SU-DHL-6 (cell line): ENCODE results near the gene SLC30A3.

ENCODE experiments used
- H2AFZ ChIP-seq: fragments of 200-600 bp; sonication (generic); 2 replicates; pipeline ENCODE4 v1.6.1; 2014; ENCODE audit warnings: low read depth, mild to moderate bottlenecking, moderate library complexity, mixed read lengths, antibody characterized with exemption, low read length; ENCODE audit not compliant: severe bottlenecking
- H3F3A ChIP-seq: fragments of 200-600 bp; shearing (Covaris generic); 2 replicates; pipeline ENCODE4 v1.6.0; 2016; ENCODE audit warnings: antibody characterized with exemption, mild to moderate bottlenecking; ENCODE audit not compliant: insufficient read depth
- H3K27ac ChIP-seq: fragments of 200-600 bp; sonication (generic); 2 replicates; pipeline ENCODE4 v1.5.1; 2016; ENCODE audit warnings: low read depth, mild to moderate bottlenecking, low read length, moderate library complexity, mixed read lengths
- H3K27me3 ChIP-seq: fragments of 200-600 bp; sonication (generic), shearing (Covaris generic); 2 replicates; pipeline ENCODE4 v1.6.0; 2014; ENCODE audit warnings: mild to moderate bottlenecking, low read length
- H3K36me3 ChIP-seq: fragments of 200-600 bp; sonication (generic); 2 replicates; pipeline ENCODE4 v1.6.1; 2014; ENCODE audit warnings: mild to moderate bottlenecking, low read length, mixed read lengths
- H3K4me2 ChIP-seq: fragments of 300-600, 200-600 bp; shearing (Covaris generic), sonication (generic); 2 replicates; pipeline ENCODE4 v1.6.0; 2014; ENCODE audit warnings: low read length, low read depth, mild to moderate bottlenecking; ENCODE audit not compliant: poor library complexity, severe bottlenecking
- H3K4me3 ChIP-seq: fragments of 200-600 bp; sonication (generic); 2 replicates; pipeline ENCODE4 v1.5.1; 2014; ENCODE audit warnings: antibody characterized with exemption, low read length, mild to moderate bottlenecking, mixed read lengths; ENCODE audit not compliant: insufficient read depth, poor library complexity, severe bottlenecking
- H3K79me2 ChIP-seq: fragments of 200-600 bp; sonication (generic); 2 replicates; pipeline ENCODE4 v1.6.1; 2014; ENCODE audit warnings: mild to moderate bottlenecking, low read length, moderate library complexity; ENCODE audit not compliant: insufficient read depth
- H3K9ac ChIP-seq: fragments of 200-600 bp; sonication (generic); 2 replicates; pipeline ENCODE4 v1.7.0; 2014; ENCODE audit warnings: mild to moderate bottlenecking, low read length
- H3K9me2 ChIP-seq: fragments of 200-600 bp; sonication (generic); replicated peaks from 2 replicates; pipeline ENCODE4 v1.6.1; 2014; ENCODE audit warnings: low read length; ENCODE audit not compliant: insufficient read depth
- H3K9me3 ChIP-seq: fragments of 200-600 bp; sonication (generic); 2 replicates; pipeline ENCODE4 v1.6.1; 2014; ENCODE audit warnings: low read length, mixed read lengths; ENCODE audit not compliant: insufficient read depth
- H4K20me1 ChIP-seq: fragments of 200-600 bp; sonication (generic); 2 replicates; pipeline ENCODE4 v1.6.1; 2014; ENCODE audit warnings: low read depth, mild to moderate bottlenecking, antibody characterized with exemption, low read length, moderate library complexity, mixed read lengths
- EZH2phosphoT487 ChIP-seq: fragments of 200-600 bp; sonication (generic), shearing (Covaris generic); conservative IDR thresholded peaks from 2 replicates; pipeline ENCODE4 v1.6.1; 2018; ENCODE audit warnings: mild to moderate bottlenecking, antibody characterized with exemption, low read length, moderate library complexity, mixed read lengths
- TF ChIP-seq, protein P1 (sequence below): fragments of 200-600 bp; sonication (generic); IDR thresholded peaks from one replicate; pipeline ENCODE4 v1.5.1; 2017; ENCODE audit warnings: antibody characterized with exemption, mild to moderate bottlenecking, low read length, moderate library complexity; ENCODE audit not compliant: insufficient read depth, poor library complexity, severe bottlenecking

The SLC30A3 gene

DNA sequence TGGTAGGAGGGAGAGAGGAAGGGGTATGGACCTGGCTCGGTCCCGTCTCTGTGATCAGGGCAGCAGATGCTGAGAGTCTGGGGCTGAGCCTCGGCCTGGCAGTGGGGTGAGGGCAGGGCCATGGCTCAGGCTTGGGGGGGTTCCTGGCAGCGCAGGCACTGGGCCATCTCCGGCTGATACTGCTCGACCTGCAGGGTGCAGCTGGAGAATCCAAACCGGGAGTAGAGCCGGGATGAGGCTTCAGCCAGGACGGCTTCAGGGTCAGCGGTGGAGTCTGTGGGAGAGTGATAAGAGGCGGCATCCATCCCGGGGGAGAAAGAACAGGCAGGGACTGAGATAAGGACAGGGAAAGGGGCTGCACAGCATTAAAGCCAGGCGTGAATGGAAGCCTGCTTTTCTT, 7.7 kb downstream of the SLC30A3 start:
- Histone ChIP-seq H4K20me1 (no peaks in the 10 kb centered on the region), H3K4me2 (no peak overlapping the region), H3K9me3 (no peaks in the 10 kb centered on the region), H3K4me3 (no peak overlapping the region), H3K79me2 (no peaks in the 10 kb centered on the region), H3K27ac (no peak overlapping the region), H3K36me3 (no peaks in the 10 kb centered on the region), H3K27me3 (no peaks in the 10 kb centered on the region), H3K9ac (no peak overlapping the region), H3K9me2 (no peaks in the 10 kb centered on the region), H3F3A (no peaks in the 10 kb centered on the region), H2AFZ (no peak overlapping the region)
- TF ChIP-seq EZH2phosphoT487: no peak
- TF ChIP-seq, protein P1, sequence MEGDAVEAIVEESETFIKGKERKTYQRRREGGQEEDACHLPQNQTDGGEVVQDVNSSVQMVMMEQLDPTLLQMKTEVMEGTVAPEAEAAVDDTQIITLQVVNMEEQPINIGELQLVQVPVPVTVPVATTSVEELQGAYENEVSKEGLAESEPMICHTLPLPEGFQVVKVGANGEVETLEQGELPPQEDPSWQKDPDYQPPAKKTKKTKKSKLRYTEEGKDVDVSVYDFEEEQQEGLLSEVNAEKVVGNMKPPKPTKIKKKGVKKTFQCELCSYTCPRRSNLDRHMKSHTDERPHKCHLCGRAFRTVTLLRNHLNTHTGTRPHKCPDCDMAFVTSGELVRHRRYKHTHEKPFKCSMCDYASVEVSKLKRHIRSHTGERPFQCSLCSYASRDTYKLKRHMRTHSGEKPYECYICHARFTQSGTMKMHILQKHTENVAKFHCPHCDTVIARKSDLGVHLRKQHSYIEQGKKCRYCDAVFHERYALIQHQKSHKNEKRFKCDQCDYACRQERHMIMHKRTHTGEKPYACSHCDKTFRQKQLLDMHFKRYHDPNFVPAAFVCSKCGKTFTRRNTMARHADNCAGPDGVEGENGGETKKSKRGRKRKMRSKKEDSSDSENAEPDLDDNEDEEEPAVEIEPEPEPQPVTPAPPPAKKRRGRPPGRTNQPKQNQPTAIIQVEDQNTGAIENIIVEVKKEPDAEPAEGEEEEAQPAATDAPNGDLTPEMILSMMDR: no peak

- Histone ChIP-seq H3K9ac (no peak overlapping the region), H3K9me2 (no peaks in the 10 kb centered on the region), H3K36me3 (no peaks in the 10 kb centered on the region), H3K4me3 (no peak overlapping the region), H3K79me2 (no peaks in the 10 kb centered on the region), H2AFZ (no peak overlapping the region), H3F3A (0 out of 2 replicates have a peak, but pooled peaks cover 4% of the 10 kb centered on the region), H4K20me1 (no peaks in the 10 kb centered on the region), H3K27me3 (no peaks in the 10 kb centered on the region), H3K4me2 (no peak overlapping the region), H3K9me3 (no peaks in the 10 kb centered on the region), H3K27ac (no peak overlapping the region)
- no peak for TF ChIP-seq EZH2phosphoT487
- TF ChIP-seq, protein P1: no peak
These were observed 11.1 kb downstream of the SLC30A3 start for GRCh38 chr2:27251766-27252165.

DNA sequence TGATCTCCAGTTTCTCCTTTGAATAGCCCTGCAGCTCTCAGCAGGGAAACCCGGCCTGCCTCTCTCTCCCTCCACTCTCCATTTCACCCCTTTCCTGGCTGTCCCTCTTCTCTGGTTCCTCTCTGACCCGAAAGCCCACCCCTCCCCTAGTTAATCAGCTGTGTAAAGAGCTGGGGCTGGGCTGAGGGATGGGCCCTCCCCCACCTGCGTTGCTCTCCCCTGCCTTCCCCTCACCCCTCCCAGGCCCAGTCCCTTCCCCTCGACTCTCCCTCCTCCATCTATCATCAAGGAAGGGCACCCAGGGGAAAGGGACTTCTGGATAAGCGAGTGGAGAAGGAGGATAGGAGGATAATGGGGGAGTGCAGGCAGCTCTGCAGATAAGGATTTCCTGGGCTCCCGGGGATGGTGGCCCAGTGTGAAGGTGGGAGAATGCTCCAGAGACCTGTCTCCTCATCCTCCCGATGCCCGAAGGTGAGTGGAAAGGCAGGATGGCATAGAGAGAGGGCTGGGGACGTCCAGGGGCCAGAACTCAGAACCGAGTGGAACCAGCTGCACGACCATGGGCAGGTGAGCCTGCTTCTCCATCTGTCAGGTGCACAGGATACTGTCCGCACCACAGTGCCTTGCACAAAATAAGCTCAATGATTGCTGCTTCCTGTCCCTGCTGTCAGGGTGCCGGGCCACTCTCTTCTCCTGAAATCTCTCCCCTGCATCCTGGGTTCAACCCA, 12.0 kb downstream of the SLC30A3 start:
- H3K27ac ChIP-seq: no peak overlapping the region
- no peak for TF ChIP-seq EZH2phosphoT487
- TF ChIP-seq, protein P1: no peak
- H3K4me3 ChIP-seq: no peak overlapping the region

More for the DNA sequence above, 12.0 kb downstream of the SLC30A3 start:
- no peaks in the 10 kb centered on the region for H3K79me2 ChIP-seq
- no peak overlapping the region for H3K9ac ChIP-seq
- no peaks in the 10 kb centered on the region for H3K9me2 ChIP-seq
- peaks cover 9% of the 10 kb centered on the region; the same call in 1 of the 2 replicates for H3F3A ChIP-seq
- H3K4me2 ChIP-seq: no peak overlapping the region
- peak overlapping the region; percentile 36 for H2AFZ ChIP-seq
- no peaks in the 10 kb centered on the region for H3K9me3 ChIP-seq
- no peaks in the 10 kb centered on the region for H3K36me3 ChIP-seq
- H3K27me3 ChIP-seq: no peaks in the 10 kb centered on the region
- H4K20me1 ChIP-seq: no peaks in the 10 kb centered on the region
